SK-N-SH (cell line): ENCODE results near the gene RFXANK. TPM values are rescaled to one million over a fixed set of nuclear protein-coding genes. Genes with fewer than 3 reads are reported as not detected.
"Not testable (repeated sequence)": the region's sequence is repeated elsewhere in the genome, so short reads cannot be mapped to it uniquely, and the experiment has no call there.

Source experiments
- CTCF ChIA-PET: fragments of 300-600, 350-600 bp; formaldehyde crosslinking; extraction: SDS; loops from one replicate; lab custom pipeline; 2021; lab: Yijun Ruan, JAX
- POLR2A ChIA-PET: fragments of 350-600 bp; sonication (Branson Sonifier 250); formaldehyde crosslinking; extraction: SDS; loops from one replicate; lab custom pipeline; 2020; ENCODE audit warnings: antibody characterized with exemption, inconsistent platforms; lab: Yijun Ruan, JAX
- DNase-seq: peaks from one replicate; pipeline ENCODE4 v3.0.0; 2012
- H2AFZ ChIP-seq: fragments of 200-600 bp; sonication (generic); 2 replicates; pipeline ENCODE4 v1.8.1; 2016; ENCODE audit warnings: antibody characterized with exemption, mild to moderate bottlenecking, low read depth
- H3F3A ChIP-seq: fragments of 200-600 bp; sonication (generic); replicated peaks from 2 replicates; pipeline ENCODE3; 2016; ENCODE audit warnings: antibody characterized with exemption, mild to moderate bottlenecking; ENCODE audit not compliant: insufficient read depth
- H3K27ac ChIP-seq, 2 experiments: fragments of 200-500 bp in 1 of 2; fragments of 200-600 bp in 1 of 2; sonication (Bioruptor generic) in 1 of 2; sonication (generic), shearing (Covaris generic) in 1 of 2; 2 replicates each; pipeline versions ENCODE4 v1.5.1 to v1.6.1; 2014 to 2016; ENCODE audit warnings: low read depth in 2 of 2, inconsistent platforms in 1 of 2, low read length in 1 of 2, mild to moderate bottlenecking in 1 of 2, mixed read lengths in 1 of 2
- H3K27me3 ChIP-seq: fragments of 200-600 bp; sonication (generic), shearing (Covaris generic); 2 replicates; pipeline ENCODE4 v1.6.1; 2016; ENCODE audit warnings: mixed run types; ENCODE audit not compliant: insufficient read depth
- H3K36me3 ChIP-seq, 2 experiments: fragments of 200-500 bp in 1 of 2; fragments of 200-600 bp in 1 of 2; sonication (Bioruptor generic) in 1 of 2; sonication (generic) in 1 of 2; replicated peaks in 1 of 2; 2 replicates each; pipeline versions ENCODE3 to v1.5.1; 2014 to 2016; ENCODE audit warnings: low read length in 1 of 2, mild to moderate bottlenecking in 1 of 2; ENCODE audit not compliant: insufficient read depth in 2 of 2, control insufficient read depth in 1 of 2
- H3K4me1 ChIP-seq, 2 experiments: fragments of 200-500 bp in 1 of 2; fragments of 200-600 bp in 1 of 2; sonication (Bioruptor generic) in 1 of 2; sonication (generic), shearing (Covaris generic) in 1 of 2; 2 replicates each; pipeline versions ENCODE4 v1.5.1 to v1.6.1; 2014 to 2016; ENCODE audit warnings: low read depth in 1 of 2, low read length in 1 of 2, mixed run types in 1 of 2; ENCODE audit not compliant: insufficient read depth in 2 of 2, control insufficient read depth in 1 of 2
- H3K4me2 ChIP-seq: fragments of 200-600 bp; sonication (generic), shearing (Covaris generic); 2 replicates; pipeline ENCODE4 v1.6.1; 2017; ENCODE audit warnings: mixed run types
- H3K4me3 ChIP-seq, 2 experiments: fragments of 200-500 bp in 1 of 2; fragments of 200-600 bp in 1 of 2; sonication (Bioruptor generic) in 1 of 2; sonication (generic), shearing (Covaris generic) in 1 of 2; 2 replicates each; pipeline versions ENCODE4 v1.5.1 to v1.8.1; 2014 to 2016; ENCODE audit warnings: low read depth in 2 of 2, inconsistent platforms in 1 of 2, low read length in 1 of 2, mild to moderate bottlenecking in 1 of 2, mixed read lengths in 1 of 2, moderate library complexity in 1 of 2
- H3K79me2 ChIP-seq: fragments of 200-600 bp; sonication (generic); 2 replicates; pipeline ENCODE4 v1.8.1; 2017; ENCODE audit warnings: mild to moderate bottlenecking; ENCODE audit not compliant: insufficient read depth
- H3K9ac ChIP-seq: fragments of 200-600 bp; sonication (generic); 2 replicates; pipeline ENCODE4 v1.6.1; 2017; ENCODE audit warnings: mixed run types
- H3K9me2 ChIP-seq: fragments of 200-600 bp; sonication (generic); 2 replicates; pipeline ENCODE4 v1.6.1; 2017; ENCODE audit warnings: mixed run types
- H3K9me3 ChIP-seq: fragments of 200-600 bp; sonication (generic); 2 replicates; pipeline ENCODE4 v1.6.1; 2017; ENCODE audit warnings: mixed run types, mild to moderate bottlenecking, moderate library complexity
- H4K20me1 ChIP-seq: fragments of 200-600 bp; sonication (generic); 2 replicates; pipeline ENCODE4 v1.6.1; 2017; ENCODE audit warnings: mild to moderate bottlenecking, mixed run types; ENCODE audit not compliant: insufficient read depth
- CHD2 ChIP-seq: fragments of 150-350 bp; IDR thresholded peaks from 2 replicates; pipeline ENCODE4 v1.6.1; 2018; ENCODE audit warnings: low read length; ENCODE audit not compliant: partially characterized antibody
- ELF1 ChIP-seq: IDR thresholded peaks from 2 replicates; pipeline ENCODE4 v1.4.0; 2012
- FOXJ3 ChIP-seq: sonication (generic); formaldehyde crosslinking; IDR thresholded peaks from 2 replicates; pipeline ENCODE4 v1.5.1; 2020; ENCODE audit warnings: mild to moderate bottlenecking, missing genetic modification reagents
- GABPA ChIP-seq: IDR thresholded peaks from 2 replicates; pipeline ENCODE4 v1.4.0; 2012; ENCODE audit warnings: low read depth, mild to moderate bottlenecking
- JUND ChIP-seq: IDR thresholded peaks from 2 replicates; pipeline ENCODE4 v1.4.0; 2012
- MAX ChIP-seq: IDR thresholded peaks from 2 replicates; pipeline ENCODE4 v1.4.0; 2012; ENCODE audit warnings: low read depth
- MEF2A ChIP-seq: IDR thresholded peaks from 2 replicates; pipeline ENCODE4 v1.4.0; 2012; ENCODE audit warnings: low read depth, borderline replicate concordance
- RAD21 ChIP-seq: IDR thresholded peaks from 2 replicates; pipeline ENCODE4 v1.6.1; 2012; ENCODE audit warnings: mild to moderate bottlenecking, low read length
- RXRA ChIP-seq: IDR thresholded peaks from 2 replicates; pipeline ENCODE4 v1.4.0; 2012; ENCODE audit warnings: low read depth, mild to moderate bottlenecking, borderline replicate concordance
- SIN3A ChIP-seq: IDR thresholded peaks from 2 replicates; pipeline ENCODE4 v1.6.1; 2012; ENCODE audit warnings: low read depth, mild to moderate bottlenecking, low read length, moderate library complexity, borderline replicate concordance
- TAF1 ChIP-seq: IDR thresholded peaks from 2 replicates; pipeline ENCODE4 v1.6.1; 2012; ENCODE audit warnings: low read depth, mild to moderate bottlenecking, low read length, moderate library complexity, borderline replicate concordance
- TEAD4 ChIP-seq: IDR thresholded peaks from 2 replicates; pipeline ENCODE4 v1.4.0; 2012; ENCODE audit warnings: mild to moderate bottlenecking, borderline replicate concordance; ENCODE audit not compliant: insufficient read depth
- WGBS: methylation state at CpG from one replicate; pipeline ENCODE4 v1.1.6; 2017; ENCODE audit warnings: low lambda C conversion rate; 5-methylcytosine and 5-hydroxymethylcytosine counted together
- polyA plus RNA-seq, 3 experiments: library from polyadenylated mRNA; depleted of rRNA; stranded (reverse); fragments of >200 nt; gene quantifications; 2 replicates each; pipeline ENCODE4 v1.2.3, GENCODE V29; 2012
- TF ChIP-seq, protein P1 (sequence below): IDR thresholded peaks from 2 replicates; pipeline ENCODE4 v1.6.1; 2012; ENCODE audit warnings: mild to moderate bottlenecking, low read depth, low read length, moderate library complexity

RFXANK gene
- polyA plus RNA-seq, 1 of the 3 experiments (the other 2 are of a cell fraction): 117 TPM

DNA sequence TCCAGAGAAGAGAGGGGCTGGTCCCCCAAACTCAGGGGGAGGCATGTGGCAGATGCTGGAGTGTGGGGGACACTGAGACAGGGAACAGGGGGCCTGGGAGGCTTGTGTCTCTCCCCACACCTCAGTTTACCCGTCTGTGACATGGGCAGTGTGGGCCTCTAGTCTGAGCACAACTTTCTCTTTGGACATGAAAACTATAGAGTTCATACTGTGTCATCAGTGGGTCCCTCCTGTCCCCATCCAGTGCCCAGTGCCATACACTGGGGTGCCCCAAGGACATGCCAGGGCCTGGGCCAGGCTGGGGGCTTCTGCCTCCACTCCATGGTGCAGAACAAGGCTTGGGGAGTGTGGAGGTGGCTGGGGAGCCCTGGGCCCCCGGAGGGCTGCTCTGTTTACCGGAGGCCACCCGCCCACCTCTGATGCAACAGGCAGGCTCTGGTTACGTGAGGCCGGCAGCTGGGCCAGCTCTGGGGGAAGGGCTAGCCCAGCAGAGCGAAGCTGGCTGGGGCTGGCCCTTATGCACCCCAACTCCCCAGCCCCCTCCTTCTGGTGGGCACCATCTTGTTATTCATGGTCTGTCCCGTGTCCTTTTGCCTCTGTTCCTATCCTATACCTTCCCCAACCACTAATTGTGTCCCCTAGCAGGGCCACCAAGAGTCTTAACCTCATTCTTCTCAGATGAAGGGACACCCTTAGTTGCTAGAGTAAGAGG is 20.1 kb upstream of the RFXANK start:
- Histone ChIP-seq H3K4me1 (peaks cover 0 to 2% of the 10 kb centered on the region in 2 experiments; a peak in 2 of 4 replicates), H3K9me3 (no peaks in the 10 kb centered on the region), H3K36me3 (no peaks in the 10 kb centered on the region), H3K4me2 (no peak overlapping the region)
- TF ChIP-seq RAD21 (no peak), TEAD4 (no peak), MEF2A (no peak), GABPA (no peak), RXRA (no peak), FOXJ3 (no peak), ELF1 (no peak), SIN3A (no peak), TAF1 (no peak), MAX (no peak), JUND (no peak), CHD2 (no peak)
- TF ChIP-seq, protein P1, sequence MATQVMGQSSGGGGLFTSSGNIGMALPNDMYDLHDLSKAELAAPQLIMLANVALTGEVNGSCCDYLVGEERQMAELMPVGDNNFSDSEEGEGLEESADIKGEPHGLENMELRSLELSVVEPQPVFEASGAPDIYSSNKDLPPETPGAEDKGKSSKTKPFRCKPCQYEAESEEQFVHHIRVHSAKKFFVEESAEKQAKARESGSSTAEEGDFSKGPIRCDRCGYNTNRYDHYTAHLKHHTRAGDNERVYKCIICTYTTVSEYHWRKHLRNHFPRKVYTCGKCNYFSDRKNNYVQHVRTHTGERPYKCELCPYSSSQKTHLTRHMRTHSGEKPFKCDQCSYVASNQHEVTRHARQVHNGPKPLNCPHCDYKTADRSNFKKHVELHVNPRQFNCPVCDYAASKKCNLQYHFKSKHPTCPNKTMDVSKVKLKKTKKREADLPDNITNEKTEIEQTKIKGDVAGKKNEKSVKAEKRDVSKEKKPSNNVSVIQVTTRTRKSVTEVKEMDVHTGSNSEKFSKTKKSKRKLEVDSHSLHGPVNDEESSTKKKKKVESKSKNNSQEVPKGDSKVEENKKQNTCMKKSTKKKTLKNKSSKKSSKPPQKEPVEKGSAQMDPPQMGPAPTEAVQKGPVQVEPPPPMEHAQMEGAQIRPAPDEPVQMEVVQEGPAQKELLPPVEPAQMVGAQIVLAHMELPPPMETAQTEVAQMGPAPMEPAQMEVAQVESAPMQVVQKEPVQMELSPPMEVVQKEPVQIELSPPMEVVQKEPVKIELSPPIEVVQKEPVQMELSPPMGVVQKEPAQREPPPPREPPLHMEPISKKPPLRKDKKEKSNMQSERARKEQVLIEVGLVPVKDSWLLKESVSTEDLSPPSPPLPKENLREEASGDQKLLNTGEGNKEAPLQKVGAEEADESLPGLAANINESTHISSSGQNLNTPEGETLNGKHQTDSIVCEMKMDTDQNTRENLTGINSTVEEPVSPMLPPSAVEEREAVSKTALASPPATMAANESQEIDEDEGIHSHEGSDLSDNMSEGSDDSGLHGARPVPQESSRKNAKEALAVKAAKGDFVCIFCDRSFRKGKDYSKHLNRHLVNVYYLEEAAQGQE: no peak
- TF ChIP-seq, all 33 proteins: peak for 0
- Histone ChIP-seq H2AFZ (no peak overlapping the region), H3K27ac (no peak overlapping the region), H3K79me2 (no peaks in the 10 kb centered on the region), H3K27me3 (no peaks in the 10 kb centered on the region), H4K20me1 (no peaks in the 10 kb centered on the region), H3F3A (no peaks in the 10 kb centered on the region), H3K4me3 (no peak overlapping the region), H3K9me2 (no peaks in the 10 kb centered on the region), H3K9ac (no peak overlapping the region)
- POLR2A ChIA-PET: no interaction called here
- CTCF ChIA-PET: interaction anchor here (10.6 kb wide), 1 partner anchor 24 kb away, joined by 99 read pairs; no protein-coding TSS in a partner anchor
- no peak for DNase-seq
- WGBS: 90% methylated on average over 5 of the region's 8 CpGs

- H3K4me3 ChIP-seq, H3K9me2 ChIP-seq, H3K9ac ChIP-seq, H3K4me1 ChIP-seq, H3K27ac ChIP-seq, H4K20me1 ChIP-seq, H3K36me3 ChIP-seq, H3K4me2 ChIP-seq, H3K27me3 ChIP-seq, H2AFZ ChIP-seq, H3F3A ChIP-seq, POLR2A ChIA-PET, H3K79me2 ChIP-seq, H3K9me3 ChIP-seq, DNase-seq: not testable (repeated sequence)
- CTCF ChIA-PET: interaction anchor here (1.7 to 10.6 kb wide), 4 partner anchors 25 to 160 kb away, joined by 6 to 99 read pairs (median 15); no protein-coding TSS in a partner anchor
- WGBS: 68% methylated on average over 5 of the region's 5 CpGs
Measured at GRCh38 chr19:19173243-19173642, 18.8 kb upstream of the RFXANK start.
